Left cardiac atrium (tissue), 4 donors: ENCODE measurements around the gene ENTPD8. TPM values are rescaled to one million over a fixed set of nuclear protein-coding genes. Genes with fewer than 3 reads are reported as not detected.
A peak's percentile ranks its signal among the peaks of the same experiment; 100 is the strongest.
"Not testable (repeated sequence)": the region's sequence is repeated elsewhere in the genome, so short reads cannot be mapped to it uniquely, and the experiment has no call there.

Source experiments
- ATAC-seq, 2 donors: fragments of 200-7000 bp; cut with Tn5 transposase; one replicate each; pipeline ENCODE4 v1.9.1; 2020; ENCODE audit warnings: mild to moderate bottlenecking in 2 of 2, moderate library complexity in 2 of 2
- DNase-seq: peaks from one replicate; pipeline ENCODE4 v3.0.0-alpha.2; 2020
- intact Hi-C, 2 donors: fragments of 100-400 bp; cut with DNase I; formaldehyde crosslinking; loops; one replicate each; pipeline versions ENCODE4 v1.14.1 to v1.15.1; 2022 to 2023
- total RNA-seq, 2 donors: library from RNA; stranded (reverse); fragmentation: NEBNext Ultra II Directional; extraction: Animal tissue kit (Norgen Biotek cat#: 25700); gene quantifications; one replicate each; pipeline ENCODE4 v1.2.1, GENCODE V29; 2021
- donor health status: DM: no; HTN: yes; CAD: no.
- donor health status: DM: no; HTN: yes; CAD: no; lungs with severe emphysema.
- donor health status: DM: yes; HTN: yes; CAD: no.
- donor health status: Dilated cardiomyopathy.

Gene ENTPD8
- total RNA-seq, 2 donors from 2014 or later: not detected

DNA sequence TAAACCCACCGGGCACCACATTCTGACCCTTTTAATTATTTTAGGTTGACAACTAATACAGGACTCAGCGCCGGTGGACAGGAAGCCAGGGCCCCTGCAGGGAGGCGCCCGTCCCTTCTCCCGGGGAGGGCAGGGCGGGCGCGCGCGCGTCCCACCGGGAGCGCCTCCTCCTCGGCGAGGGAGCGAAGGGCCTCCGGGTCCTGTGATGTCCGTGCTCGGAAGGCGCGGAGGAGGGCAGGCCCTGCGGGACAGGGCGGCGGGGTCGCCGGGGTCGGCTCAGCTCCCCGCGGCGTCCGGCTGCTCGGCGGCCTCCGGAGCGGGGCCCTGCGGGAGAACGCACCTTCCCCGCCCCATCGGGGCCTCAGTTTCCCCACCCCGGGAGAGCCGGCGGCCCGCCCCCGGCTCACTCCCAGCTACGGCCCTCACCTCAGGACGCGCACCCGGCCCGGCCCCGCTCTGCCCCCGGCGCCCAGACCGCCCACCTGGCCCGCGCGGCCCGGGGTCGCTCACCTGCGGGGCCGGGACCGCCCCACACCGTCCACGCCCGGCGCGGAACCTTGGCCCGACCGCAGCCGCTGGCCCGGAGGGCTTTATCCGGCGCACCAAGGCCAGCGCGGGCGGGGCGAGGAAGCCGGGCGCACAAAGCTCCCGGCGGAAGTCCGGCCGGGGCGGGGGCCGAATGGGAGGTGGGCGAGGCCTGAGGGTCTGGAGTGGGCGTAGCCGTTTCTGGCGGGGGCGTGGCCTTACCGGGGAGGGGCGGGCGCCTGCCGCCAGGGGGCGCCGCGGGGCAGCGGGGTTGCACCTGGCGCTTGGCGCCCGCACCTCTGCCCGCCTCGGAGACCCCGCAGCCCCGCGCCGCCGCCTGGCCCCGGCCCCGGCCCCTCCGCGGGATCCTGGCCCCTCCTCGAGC is 18.3 kb downstream of the ENTPD8 start, which contains the start of the genes EXD3 and NOXA1:
Gene EXD3, minus strand, starts transcription at position 559 of the 910 bp plus-strand sequence. CDS start 27,805 bp downstream, outside the sequence.
Gene NOXA1, plus strand, starts transcription at position 790 of the 910 bp plus-strand sequence. CDS start 137 bp downstream, outside the sequence.
- ATAC-seq (peak; percentile 95 to 98), DNase-seq (peak; percentile 94)
- intact Hi-C loops: no loop called here

DNA sequence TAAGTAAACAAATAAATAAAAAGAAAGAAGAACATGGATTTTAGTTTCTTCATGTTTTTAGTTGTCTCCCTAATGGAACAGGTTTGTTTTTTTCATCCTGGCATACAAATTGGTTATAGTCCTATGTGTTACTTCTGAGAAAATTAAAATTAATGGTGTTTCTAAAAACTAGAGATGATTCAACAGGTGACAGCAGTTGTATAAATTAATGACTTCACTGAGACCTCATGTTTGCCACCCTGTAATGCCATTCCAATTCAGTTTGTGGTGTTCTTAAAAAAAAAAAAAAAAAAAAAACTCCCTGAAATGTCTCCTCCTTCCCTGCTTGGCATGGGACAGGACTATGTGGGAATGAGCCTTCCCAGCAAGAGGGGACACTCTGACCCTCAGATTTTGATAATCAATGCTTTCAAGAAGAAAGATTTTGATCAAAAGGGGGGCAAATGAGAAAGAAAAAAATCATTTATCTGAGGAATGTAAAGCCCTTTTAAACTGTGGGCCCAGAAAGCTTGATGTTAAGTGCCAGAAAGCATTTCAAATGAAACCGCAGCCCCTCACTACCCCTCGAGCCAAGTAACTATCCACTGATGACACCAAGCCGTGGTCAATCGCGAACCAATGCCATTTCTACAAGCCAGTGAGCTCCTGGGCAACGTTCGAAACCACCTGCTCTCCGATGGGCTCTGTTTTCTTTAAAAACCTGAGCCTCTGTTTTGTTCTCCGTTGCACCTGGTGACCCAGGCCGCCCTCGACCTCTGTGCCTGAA is 19.1 kb downstream of the ENTPD8 start:
- intact Hi-C loops: no loop called here
- DNase-seq (no peak), ATAC-seq (no peak)

DNA sequence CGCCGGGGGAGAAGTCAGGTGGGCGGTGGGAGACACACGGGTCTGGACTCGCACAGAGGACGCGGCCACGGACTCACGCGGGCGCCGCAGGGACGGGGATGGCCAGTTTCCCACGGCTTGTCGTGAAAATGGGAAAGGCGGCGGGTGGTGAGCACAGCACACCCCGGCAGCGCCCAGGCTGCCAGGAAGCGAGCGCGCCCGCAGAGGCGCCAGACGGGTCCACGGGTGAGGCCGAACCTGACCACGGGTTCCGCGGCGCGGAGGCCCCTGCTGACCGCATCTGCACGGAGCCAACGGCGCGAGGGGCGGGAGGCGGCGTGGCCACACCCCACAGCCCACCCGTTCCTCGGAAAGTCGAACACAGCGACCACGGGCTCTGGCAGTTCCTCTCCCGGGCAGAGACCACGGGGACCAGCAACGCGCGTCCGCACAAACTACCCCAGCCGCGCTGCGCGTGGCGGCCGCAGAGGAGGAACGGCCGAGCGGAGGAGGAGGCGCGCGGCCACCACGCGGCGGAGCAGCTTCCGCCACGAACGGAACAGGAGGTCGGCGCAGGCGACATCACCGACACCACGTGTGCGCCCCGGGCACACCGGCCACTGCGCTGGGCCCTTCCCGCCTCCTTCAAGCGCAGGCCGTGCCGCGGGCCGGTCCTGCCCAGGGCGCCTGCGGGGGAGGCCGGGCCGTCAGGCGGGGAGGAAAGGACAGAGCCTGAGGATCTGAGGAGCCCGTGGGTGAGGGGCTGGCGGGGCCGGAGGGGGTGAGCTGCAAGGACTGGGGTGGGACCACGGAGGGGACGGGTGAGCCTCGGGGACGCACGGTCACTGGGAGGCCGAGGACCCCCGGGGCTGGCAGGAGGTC is 23.8 kb downstream of the ENTPD8 start:
- peak; percentile 33 to 70 for ATAC-seq
- DNase-seq: peak; percentile 29
- intact Hi-C loops: no loop called here

DNA sequence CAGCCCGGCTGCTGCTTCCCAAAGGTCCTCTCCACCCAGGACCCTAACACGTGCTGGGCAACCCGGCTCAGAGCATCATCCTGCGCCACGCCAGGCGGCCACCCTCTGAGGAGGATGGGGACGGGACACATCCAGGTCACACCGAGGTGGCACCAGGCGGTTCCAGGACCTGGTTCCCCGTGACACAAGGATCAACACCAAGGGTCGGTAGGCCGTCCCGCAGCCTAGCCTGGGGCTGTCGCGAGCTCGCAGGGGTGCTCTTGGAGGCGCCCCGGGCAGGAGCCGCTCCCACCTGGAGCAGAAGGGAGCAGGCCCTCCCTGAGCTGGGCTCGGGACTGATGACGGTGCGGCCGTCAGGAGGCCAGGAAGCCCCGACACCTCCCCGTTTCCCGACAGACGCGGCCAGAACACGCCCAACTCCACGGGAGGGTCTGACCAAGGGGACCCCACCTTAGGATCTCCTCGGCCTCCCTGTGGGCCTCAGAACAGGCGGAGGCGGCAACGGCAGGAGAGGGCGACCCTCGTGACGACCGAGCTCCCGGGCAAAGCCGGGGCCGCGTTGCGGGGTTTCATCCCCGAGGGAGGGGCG is 24.5 kb downstream of the ENTPD8 start:
- intact Hi-C loops: no loop called here
- ATAC-seq: no peak
- no peak for DNase-seq

DNA sequence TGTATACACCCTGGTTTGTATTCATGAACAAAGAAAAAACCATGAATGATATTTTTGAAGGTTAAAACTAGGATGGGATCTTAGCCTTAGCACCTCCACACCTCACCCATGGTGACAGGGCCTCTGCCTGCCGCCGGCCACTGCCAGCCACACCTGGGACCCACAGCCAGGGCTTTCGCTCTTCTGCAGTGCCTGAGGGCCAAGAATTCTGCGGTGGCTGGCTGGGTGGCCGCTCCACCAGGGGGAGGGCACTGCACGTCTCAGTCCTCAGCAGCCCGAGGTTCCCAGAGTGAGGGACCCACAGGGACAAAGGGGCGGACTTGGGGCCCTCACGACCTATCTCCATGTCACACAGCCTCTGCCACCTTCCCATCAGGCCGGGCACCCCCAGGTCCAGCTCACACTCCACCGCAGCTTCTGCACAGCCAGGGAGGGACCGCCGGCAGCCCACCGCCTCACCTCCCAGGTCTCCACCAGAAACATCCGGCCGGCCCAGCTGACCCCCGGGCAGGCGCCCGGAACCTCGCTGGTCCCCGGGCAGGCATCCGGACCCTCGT is 25.1 kb downstream of the ENTPD8 start:
- intact Hi-C loops: no loop called here
- DNase-seq (no peak), ATAC-seq (no peak)

DNA sequence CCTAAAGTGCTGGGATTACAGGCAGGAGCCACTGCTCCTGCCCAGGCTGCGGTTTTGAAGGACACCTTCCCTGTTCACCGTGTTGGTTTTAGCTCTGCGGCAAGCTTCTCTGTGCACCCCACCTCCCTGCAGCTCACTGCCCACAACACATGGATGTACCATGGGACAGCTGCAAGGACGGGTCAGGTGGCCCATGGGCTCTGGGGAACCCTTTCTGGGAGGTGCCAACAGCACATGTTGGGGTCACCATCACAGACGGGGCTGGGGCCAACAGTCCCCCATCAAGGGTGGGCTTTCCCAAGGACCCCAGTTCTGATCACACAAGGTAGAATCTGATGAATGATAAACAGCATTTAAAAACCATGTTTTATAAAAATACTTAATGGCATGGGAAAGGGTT is 25.7 kb downstream of the ENTPD8 start:
- intact Hi-C loops: no loop called here
- DNase-seq (no peak), ATAC-seq (no peak)

DNA sequence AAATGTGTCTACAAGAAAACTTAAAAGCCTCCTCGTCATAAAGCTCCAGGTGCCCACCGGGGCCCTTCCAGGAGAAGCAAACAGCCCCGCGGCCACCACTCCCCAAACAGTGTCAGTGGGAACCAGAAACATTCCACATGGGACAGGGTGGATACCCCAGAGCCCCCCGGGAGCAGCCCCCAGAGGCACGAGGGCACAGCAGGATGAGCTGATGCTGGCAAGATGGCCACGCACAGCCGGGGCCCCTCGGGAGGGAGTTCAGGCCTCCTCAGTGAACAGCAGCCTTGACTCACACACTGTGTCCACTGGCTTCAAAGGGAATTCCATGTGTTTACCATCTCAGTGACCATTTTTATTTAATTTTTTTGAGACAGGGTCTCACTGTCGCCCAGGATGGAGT is 28.7 kb downstream of the ENTPD8 start:
- no peak for DNase-seq
- no peak for ATAC-seq
- intact Hi-C loops: no loop called here

DNA sequence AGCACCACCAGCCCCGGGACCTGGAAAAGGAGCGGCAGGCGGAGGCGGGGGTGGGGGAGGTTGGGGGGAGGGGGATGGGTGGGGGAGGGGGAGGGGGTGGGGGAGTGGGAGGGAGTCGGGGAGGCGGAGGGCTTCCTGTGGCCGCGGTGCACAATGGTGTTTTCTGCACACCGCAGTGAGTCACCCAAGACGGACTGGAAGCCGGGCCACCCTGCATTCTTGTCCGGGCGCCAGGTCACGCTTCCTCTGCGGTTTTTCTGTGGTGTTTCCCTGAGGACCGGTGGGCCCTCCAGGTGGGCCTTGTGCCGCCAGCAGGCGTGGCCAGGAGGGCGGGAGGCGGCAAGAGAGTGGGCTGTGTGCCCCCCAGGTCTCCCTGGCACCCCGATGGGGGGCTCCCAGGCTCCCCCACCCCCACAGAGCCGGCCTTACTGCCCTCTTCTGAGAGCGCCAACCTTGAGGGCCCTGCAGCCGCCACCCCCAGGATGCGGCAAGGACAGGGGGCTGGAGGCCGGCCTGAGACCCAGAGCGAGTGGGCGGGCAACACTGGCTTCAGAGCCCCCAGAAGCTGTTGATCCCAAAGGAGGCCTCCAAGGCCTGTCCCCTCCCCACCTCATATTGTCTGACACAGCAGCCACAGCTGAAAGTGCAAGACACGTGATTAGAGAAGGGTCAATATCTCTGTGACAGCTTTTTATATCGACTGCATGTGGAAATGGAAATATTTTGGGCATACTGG is 29.3 kb downstream of the ENTPD8 start:
- intact Hi-C loops: no loop called here
- peak; percentile 85 for DNase-seq
- ATAC-seq: peak; percentile 16 to 42

DNA sequence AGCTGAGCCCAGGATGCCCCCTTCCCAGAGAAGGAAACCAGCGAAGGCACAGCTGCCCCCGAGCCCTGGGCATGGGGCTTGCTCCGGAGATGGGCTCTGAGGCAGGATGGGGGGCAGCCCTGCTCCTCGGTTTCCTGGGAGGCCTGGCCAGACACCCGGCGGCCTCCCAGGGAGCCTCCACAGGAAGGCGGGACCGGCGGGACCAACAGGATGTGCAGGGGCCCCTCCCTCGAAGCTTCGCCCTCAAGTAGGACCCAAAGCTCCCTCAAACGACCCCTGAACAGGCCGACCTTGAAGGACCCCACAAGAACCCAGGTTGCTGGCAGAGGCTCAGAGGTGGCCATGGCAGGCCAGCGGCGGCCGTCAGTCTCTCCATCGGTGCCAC is 29.9 kb downstream of the ENTPD8 start:
- ATAC-seq: peak in 1 of 2 donors; percentile 3
- intact Hi-C loops: no loop called here
- DNase-seq: no peak

DNA sequence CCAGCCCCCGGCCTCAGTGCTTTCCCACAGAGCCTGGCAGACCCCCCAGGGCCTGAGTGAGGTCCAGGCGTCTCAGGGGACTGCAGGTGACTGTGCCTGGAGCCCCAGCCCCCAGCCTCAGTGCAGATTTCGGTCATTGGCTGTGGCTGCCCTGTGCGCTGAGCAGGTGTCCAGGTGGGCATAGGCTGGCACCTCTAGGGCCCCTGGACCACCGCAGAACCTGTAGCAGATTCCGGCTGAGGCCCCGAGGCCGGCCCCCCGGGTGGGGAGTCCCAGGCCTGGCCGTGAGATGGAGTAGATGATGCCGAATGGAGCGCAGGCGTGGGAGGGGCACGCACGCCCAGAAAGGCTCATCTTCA is 30.3 kb downstream of the ENTPD8 start:
- intact Hi-C loops: no loop called here
- DNase-seq (no peak), ATAC-seq (no peak)

DNA sequence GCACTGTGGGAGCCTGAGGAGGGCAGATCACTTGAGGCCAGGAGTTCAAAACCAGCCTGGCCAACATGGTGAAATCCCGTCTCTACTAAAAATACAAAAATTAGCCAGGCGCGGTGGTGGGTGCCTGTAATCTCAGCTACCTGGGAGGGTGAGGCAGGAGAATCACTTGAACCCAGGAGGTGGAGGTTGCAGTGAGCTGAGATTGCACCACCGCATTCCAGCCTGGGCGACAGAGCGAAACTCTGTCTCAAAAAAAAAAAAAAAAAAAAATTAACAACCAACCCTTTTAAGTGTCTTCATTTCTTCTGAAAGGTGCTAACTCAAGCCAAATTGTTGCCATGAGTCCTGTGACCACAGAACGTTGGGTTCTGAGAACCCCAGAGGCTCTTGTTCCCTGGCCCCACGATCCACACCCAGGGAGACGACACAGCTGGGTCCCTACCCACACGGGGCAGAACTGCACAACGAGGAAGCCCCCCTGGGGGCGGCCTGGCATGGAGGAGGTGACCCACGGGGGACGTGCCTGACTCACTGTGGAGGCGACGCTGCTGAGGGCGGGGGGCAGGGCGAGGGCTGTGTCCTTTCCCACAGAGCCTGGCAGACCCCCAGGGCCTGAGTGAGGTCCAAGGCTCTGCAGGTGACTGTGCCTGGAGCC is 30.8 kb downstream of the ENTPD8 start:
- ATAC-seq, intact Hi-C loops, DNase-seq: not testable (repeated sequence)

DNA sequence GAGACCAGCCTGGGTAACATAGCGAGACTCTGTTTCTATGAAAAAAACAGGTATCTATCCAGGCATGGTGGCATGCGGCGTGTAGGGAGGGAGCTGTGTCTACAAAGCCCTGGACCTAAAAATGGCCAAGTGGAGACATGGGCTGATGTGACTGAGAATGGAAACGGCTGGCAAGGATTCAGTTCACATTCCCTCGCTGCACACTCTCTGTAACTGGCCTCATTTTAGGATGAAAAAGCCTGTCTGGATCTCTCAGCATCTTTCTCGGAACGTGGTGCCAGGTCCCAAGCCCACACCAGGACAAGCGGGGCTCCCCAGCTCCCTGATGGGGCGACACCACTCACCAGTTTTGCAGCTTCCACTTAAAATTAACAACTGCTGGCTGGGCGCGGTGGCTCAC is 31.6 kb downstream of the ENTPD8 start:
- ATAC-seq: no peak
- intact Hi-C loops: loop anchor here (5.0 to 10.0 kb wide), 2 partner anchors 105 to 117 kb away; partner anchors contain the start of gene NRARP (in 1 of the 2)
- no peak for DNase-seq

DNA sequence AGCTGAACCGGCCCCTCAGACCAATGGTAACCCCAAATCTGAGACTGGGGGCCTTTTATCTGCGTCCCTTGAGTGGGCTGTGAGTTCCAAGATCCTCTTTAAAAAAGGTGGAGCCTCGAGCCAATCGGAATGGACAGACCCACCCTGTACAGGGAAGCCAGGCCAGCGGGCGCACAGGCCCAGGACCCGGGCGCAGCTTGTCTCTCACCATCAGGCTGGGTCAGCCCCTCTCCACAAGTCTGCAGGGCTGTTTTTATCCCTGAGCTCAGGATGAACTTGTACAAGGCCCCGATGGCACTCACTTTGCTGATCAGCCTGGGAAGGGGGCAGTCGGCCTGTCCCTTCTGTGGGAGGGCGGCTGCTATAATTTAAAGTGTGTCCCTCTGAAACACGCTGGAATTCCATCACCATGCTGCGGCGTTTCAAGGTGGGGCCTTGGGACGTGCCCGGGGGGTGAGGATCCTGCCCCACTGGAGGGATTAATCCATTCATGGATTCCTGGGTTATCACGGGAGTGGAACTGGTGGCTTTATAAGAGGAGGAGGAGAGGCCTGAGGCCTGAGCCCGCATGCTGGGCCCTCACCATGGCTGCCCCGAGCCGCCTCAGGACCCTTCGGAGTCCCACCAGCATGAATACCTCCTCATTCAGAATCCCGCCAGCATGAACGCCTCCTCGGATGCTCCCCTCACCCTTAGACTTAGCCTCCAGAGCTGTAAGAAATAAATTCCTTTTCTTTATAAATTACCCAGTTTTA is 32.3 kb downstream of the ENTPD8 start:
- ATAC-seq: no peak

DNA sequence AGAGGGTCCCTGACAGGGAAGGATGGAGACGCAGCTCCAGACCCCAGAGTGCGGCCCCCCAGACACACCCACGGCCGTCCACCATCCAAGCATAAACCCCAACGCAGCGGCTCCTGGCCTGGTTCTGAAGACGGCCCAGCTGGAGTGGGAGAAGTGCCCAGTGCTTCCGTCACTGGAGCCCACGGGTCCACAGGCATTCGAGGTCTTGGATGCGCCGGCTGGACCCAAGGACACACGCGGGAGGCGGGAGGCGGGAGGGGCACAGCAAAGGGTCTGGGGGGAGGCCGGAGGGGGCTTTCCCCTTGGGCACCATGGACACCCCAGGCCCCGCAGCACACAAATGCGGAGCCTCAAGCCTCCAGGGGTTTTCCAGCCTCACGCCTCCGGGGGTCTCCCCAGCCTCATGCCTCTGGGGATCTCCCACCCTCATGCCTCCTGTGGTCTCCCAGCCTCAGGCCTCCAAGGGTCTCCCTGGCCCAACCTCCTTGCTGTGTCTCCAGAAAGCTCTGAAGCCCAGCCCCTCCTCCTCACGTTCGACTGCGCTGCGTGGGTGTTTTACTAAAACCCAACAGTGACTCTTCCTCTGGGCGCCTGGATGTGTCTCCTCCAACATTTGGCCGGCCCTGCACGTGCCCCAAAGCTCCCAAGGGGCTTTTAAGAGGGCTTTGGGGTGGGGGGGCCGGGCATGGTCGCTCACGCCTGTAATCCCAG is 33.4 kb downstream of the ENTPD8 start:
- intact Hi-C loops: loop anchor here (5.0 to 10.0 kb wide), 2 partner anchors 103 to 115 kb away; partner anchors contain the start of gene NRARP (in 1 of the 2)
- DNase-seq: no peak

More for the DNA sequence above, 32.3 kb downstream of the ENTPD8 start:
- intact Hi-C loops: loop anchor here (5.0 to 10.0 kb wide), 2 partner anchors 104 to 117 kb away; partner anchors contain the start of gene NRARP (in 1 of the 2)
- no peak for DNase-seq

DNA sequence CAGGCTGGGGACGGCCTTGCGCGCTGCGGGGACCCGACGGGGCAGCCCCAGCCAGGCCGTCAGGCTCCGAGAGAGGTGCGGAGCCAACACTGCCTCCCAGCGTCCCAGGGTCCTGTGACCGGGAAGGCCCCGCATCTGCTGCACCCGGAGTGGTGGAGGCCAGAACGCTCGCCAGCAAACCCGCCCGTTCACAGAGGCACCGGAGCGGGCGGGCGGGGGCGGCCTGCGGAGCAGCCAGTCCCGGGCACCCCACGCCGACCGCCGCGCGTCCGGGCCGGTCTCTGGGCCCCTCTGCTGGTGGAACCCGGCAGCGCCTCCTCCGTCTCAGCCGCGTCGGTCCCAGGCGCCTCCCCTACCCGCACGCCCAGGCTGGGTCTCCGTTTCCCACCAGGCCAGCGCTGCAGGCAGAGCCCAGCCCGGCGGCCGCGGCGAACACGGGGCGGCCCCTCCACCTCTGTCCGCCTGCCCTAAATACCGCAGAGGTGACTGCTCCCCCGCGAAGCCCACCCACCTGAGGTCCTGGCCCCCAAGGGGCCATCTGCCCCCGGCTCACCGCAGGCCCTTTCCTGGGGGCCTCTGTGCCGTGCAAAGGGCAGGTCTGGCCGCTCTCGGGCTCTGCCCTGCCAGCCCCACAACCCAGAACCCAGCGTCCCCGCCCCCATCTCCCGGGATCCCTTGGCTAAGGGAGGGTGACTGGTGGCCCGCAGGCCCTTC is 34.1 kb downstream of the ENTPD8 start:
- DNase-seq: peak; percentile 81
- peak; percentile 91 to 92 for ATAC-seq
- intact Hi-C loops: loop anchor here (5.0 to 10.0 kb wide), 2 partner anchors 102 to 115 kb away; partner anchors contain the start of gene NRARP (in 1 of the 2)

More for the DNA sequence above, 33.4 kb downstream of the ENTPD8 start:
- peak; percentile 27 to 54 for ATAC-seq
